ENCODE measurements around the gene ABCD1. TPM values are rescaled to one million over a fixed set of nuclear protein-coding genes. Genes with fewer than 3 reads are reported as not detected.

Gene ABCD1
- total RNA-seq, 1 experiment from 2014 or later: 9.1 TPM

DNA sequence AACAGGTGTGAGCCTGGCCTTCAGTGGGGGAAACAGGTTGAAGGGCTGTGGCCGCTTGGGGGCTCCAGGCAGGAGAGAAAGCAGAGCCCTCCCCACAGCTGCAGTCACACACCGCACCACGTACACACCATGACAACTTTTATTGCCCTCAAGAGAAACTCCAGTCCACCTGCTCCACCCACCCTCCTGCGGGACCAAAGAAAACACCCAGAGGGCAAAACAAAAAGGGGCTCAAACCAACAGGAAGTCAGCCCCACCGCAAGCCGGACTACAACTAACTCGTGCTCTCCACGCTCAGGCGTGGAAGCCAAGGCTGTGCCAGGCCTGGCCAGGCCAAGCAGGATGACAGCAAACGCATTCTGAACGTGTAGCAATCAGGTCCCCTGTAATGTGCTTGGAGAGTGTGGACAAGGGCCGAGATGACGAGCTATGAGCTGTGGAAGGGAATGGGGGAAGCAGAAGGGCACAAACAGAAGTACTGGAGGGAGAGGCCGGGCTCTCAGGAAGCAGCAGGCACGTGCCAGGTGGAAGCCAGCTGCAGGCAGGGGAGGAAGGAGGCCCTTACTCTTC lies 24.2 kb upstream of the ABCD1 start (continued):
- TF ChIP-seq, protein P1, sequence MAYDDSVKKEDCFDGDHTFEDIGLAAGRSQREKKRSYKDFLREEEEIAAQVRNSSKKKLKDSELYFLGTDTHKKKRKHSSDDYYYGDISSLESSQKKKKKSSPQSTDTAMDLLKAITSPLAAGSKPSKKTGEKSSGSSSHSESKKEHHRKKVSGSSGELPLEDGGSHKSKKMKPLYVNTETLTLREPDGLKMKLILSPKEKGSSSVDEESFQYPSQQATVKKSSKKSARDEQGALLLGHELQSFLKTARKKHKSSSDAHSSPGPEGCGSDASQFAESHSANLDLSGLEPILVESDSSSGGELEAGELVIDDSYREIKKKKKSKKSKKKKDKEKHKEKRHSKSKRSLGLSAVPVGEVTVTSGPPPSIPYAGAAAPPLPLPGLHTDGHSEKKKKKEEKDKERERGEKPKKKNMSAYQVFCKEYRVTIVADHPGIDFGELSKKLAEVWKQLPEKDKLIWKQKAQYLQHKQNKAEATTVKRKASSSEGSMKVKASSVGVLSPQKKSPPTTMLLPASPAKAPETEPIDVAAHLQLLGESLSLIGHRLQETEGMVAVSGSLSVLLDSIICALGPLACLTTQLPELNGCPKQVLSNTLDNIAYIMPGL (CRISPR knock-in tag; IDR thresholded peaks at IDR 0.05): no peak
- TF ChIP-seq TP53 (CRISPR knock-in tag; IDR thresholded peaks at IDR 0.05) (no peak), ZBTB21 (CRISPR knock-in tag; IDR thresholded peaks at IDR 0.05; ENCODE audit: borderline replicate concordance) (no peak), NFATC4 (CRISPR knock-in tag; IDR thresholded peaks at IDR 0.05) (no peak), GABPB1 (CRISPR knock-in tag; IDR thresholded peaks at IDR 0.05) (no peak)
- TF ChIP-seq, protein P2, sequence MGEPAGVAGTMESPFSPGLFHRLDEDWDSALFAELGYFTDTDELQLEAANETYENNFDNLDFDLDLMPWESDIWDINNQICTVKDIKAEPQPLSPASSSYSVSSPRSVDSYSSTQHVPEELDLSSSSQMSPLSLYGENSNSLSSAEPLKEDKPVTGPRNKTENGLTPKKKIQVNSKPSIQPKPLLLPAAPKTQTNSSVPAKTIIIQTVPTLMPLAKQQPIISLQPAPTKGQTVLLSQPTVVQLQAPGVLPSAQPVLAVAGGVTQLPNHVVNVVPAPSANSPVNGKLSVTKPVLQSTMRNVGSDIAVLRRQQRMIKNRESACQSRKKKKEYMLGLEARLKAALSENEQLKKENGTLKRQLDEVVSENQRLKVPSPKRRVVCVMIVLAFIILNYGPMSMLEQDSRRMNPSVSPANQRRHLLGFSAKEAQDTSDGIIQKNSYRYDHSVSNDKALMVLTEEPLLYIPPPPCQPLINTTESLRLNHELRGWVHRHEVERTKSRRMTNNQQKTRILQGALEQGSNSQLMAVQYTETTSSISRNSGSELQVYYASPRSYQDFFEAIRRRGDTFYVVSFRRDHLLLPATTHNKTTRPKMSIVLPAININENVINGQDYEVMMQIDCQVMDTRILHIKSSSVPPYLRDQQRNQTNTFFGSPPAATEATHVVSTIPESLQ (CRISPR knock-in tag; IDR thresholded peaks at IDR 0.05): no peak

DNA sequence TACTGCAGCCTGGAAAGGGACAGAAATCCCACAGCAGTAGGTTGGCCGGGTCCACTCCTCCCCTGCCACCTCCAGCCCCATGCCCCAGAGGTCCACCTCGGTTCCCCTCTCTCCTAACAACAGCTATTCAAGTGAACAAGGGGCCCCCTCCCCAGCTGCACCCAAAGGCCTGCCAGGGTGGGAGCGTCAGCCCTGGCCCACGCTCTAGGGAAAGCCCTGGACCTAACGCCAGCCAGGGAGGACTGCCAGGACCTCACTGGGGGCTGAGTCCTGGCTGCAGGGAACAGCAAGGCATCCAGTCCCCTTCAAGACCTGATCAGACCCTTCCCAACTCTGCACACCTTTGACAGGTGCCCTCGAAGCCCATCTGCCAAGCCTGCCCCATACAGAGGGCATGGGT lies 23.7 kb upstream of the ABCD1 start:
- H3K4me1 Mint-ChIP-seq: no peaks in the 10 kb centered on the region
- CTCF ChIA-PET: no interaction called here

DNA sequence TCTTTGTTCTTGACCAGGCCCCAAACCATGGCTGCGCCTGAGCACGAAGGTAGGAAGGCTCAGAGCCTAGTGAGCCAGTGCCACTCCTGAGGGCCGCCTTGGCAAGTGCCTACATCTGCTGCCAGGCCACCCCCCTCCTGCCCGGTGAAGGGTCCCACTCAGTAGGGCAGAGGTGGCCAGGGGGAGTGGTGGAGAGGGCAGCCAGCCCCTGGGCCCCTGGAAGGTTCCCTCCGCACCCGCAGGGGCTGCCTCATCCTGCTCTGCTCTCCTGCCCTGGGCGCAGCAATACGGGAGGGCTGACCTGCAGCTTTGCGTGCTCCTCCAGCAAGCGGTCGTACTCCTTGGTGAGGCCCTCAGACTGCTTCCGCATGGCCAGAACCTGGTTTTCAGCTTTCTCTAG lies 22.9 kb upstream of the ABCD1 start:
- Mint-ChIP-seq H3K27me3 (ENCODE audit: low read depth) (no peaks in the 10 kb centered on the region), H3K36me3 (peaks cover 4% of the 10 kb centered on the region; the same call in 1 of the 2 replicates), H3K4me3 (no peak overlapping the region), H3K27ac (no peak overlapping the region), H3K4me1 (no peaks in the 10 kb centered on the region), H3K9me3 (no peaks in the 10 kb centered on the region)
- POLR2A ChIA-PET: no interaction called here
- ATAC-seq: no peak
- DNase-seq (ENCODE audit: low spot score): no peak
- CTCF ChIA-PET: no interaction called here
- TF ChIP-seq JAZF1 (CRISPR knock-in tag; IDR thresholded peaks at IDR 0.05) (no peak), PRRX2 (CRISPR knock-in tag; IDR thresholded peaks at IDR 0.05) (no peak), SMAD3 (CRISPR knock-in tag; IDR thresholded peaks at IDR 0.05; ENCODE audit: borderline replicate concordance) (no peak), TEAD4 (CRISPR knock-in tag; IDR thresholded peaks at IDR 0.05) (no peak), RELA (CRISPR knock-in tag; IDR thresholded peaks at IDR 0.05; ENCODE audit: borderline replicate concordance) (no peak), SP1 (CRISPR knock-in tag; conservative IDR thresholded peaks at IDR 0.05) (no peak), ATF1 (CRISPR knock-in tag; IDR thresholded peaks at IDR 0.05) (no peak)
- TF ChIP-seq, protein P3, sequence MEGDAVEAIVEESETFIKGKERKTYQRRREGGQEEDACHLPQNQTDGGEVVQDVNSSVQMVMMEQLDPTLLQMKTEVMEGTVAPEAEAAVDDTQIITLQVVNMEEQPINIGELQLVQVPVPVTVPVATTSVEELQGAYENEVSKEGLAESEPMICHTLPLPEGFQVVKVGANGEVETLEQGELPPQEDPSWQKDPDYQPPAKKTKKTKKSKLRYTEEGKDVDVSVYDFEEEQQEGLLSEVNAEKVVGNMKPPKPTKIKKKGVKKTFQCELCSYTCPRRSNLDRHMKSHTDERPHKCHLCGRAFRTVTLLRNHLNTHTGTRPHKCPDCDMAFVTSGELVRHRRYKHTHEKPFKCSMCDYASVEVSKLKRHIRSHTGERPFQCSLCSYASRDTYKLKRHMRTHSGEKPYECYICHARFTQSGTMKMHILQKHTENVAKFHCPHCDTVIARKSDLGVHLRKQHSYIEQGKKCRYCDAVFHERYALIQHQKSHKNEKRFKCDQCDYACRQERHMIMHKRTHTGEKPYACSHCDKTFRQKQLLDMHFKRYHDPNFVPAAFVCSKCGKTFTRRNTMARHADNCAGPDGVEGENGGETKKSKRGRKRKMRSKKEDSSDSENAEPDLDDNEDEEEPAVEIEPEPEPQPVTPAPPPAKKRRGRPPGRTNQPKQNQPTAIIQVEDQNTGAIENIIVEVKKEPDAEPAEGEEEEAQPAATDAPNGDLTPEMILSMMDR (IDR thresholded peaks at IDR 0.05): no peak
- TF ChIP-seq, protein P4, sequence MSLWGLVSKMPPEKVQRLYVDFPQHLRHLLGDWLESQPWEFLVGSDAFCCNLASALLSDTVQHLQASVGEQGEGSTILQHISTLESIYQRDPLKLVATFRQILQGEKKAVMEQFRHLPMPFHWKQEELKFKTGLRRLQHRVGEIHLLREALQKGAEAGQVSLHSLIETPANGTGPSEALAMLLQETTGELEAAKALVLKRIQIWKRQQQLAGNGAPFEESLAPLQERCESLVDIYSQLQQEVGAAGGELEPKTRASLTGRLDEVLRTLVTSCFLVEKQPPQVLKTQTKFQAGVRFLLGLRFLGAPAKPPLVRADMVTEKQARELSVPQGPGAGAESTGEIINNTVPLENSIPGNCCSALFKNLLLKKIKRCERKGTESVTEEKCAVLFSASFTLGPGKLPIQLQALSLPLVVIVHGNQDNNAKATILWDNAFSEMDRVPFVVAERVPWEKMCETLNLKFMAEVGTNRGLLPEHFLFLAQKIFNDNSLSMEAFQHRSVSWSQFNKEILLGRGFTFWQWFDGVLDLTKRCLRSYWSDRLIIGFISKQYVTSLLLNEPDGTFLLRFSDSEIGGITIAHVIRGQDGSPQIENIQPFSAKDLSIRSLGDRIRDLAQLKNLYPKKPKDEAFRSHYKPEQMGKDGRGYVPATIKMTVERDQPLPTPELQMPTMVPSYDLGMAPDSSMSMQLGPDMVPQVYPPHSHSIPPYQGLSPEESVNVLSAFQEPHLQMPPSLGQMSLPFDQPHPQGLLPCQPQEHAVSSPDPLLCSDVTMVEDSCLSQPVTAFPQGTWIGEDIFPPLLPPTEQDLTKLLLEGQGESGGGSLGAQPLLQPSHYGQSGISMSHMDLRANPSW (CRISPR knock-in tag; conservative IDR thresholded peaks at IDR 0.05; ENCODE audit: low read depth): no peak
- TF ChIP-seq, protein P5, sequence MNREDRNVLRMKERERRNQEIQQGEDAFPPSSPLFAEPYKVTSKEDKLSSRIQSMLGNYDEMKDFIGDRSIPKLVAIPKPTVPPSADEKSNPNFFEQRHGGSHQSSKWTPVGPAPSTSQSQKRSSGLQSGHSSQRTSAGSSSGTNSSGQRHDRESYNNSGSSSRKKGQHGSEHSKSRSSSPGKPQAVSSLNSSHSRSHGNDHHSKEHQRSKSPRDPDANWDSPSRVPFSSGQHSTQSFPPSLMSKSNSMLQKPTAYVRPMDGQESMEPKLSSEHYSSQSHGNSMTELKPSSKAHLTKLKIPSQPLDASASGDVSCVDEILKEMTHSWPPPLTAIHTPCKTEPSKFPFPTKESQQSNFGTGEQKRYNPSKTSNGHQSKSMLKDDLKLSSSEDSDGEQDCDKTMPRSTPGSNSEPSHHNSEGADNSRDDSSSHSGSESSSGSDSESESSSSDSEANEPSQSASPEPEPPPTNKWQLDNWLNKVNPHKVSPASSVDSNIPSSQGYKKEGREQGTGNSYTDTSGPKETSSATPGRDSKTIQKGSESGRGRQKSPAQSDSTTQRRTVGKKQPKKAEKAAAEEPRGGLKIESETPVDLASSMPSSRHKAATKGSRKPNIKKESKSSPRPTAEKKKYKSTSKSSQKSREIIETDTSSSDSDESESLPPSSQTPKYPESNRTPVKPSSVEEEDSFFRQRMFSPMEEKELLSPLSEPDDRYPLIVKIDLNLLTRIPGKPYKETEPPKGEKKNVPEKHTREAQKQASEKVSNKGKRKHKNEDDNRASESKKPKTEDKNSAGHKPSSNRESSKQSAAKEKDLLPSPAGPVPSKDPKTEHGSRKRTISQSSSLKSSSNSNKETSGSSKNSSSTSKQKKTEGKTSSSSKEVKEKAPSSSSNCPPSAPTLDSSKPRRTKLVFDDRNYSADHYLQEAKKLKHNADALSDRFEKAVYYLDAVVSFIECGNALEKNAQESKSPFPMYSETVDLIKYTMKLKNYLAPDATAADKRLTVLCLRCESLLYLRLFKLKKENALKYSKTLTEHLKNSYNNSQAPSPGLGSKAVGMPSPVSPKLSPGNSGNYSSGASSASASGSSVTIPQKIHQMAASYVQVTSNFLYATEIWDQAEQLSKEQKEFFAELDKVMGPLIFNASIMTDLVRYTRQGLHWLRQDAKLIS (CRISPR knock-in tag; IDR thresholded peaks at IDR 0.05; ENCODE audit: borderline replicate concordance): no peak

More for the DNA sequence above, 23.7 kb upstream of the ABCD1 start:
- ATAC-seq (no peak), DNase-seq (ENCODE audit: low spot score) (no peak)
- TF ChIP-seq MYBL2 (CRISPR knock-in tag; IDR thresholded peaks at IDR 0.05) (no peak), ZNF219 (CRISPR knock-in tag; IDR thresholded peaks at IDR 0.05; ENCODE audit: borderline replicate concordance) (no peak)
- TF ChIP-seq, protein P4 (CRISPR knock-in tag; conservative IDR thresholded peaks at IDR 0.05; ENCODE audit: low read depth): no peak
- no peak overlapping the region for H3K27ac Mint-ChIP-seq
- H3K27me3 Mint-ChIP-seq (ENCODE audit: low read depth): no peaks in the 10 kb centered on the region
- no peaks in the 10 kb centered on the region for H3K9me3 Mint-ChIP-seq
- POLR2A ChIA-PET: no interaction called here
- peaks cover 4% of the 10 kb centered on the region; the same call in 1 of the 2 replicates for H3K36me3 Mint-ChIP-seq
- no peak overlapping the region for H3K4me3 Mint-ChIP-seq
